H9 (cell line): ENCODE results near the gene ABCC4. TPM values are rescaled to one million over a fixed set of nuclear protein-coding genes. Genes with fewer than 3 reads are reported as not detected.

Experiments
- DNase-seq: peaks from one replicate; pipeline ENCODE4 v3.0.0-alpha.2; 2017
- H2AFZ ChIP-seq: one replicate; pipeline ENCODE4 v1.6.1; 2013; ENCODE audit warnings: mild to moderate bottlenecking, low read length, control low read depth, moderate library complexity
- H2AK5ac ChIP-seq: 2 replicates; pipeline ENCODE4 v1.6.1; 2013; ENCODE audit warnings: low read length, control low read depth, mixed read lengths; ENCODE audit not compliant: insufficient read length
- H2BK120ac ChIP-seq: one replicate; pipeline ENCODE4 v1.6.1; 2013; ENCODE audit warnings: low read depth, mild to moderate bottlenecking, low read length, control low read depth, inconsistent platforms; ENCODE audit not compliant: poor library complexity, severe bottlenecking
- H2BK12ac ChIP-seq: 2 replicates; pipeline ENCODE4 v1.6.1; 2013; ENCODE audit warnings: low read length, control low read depth, mixed read lengths, low read depth; ENCODE audit not compliant: insufficient read length
- H2BK15ac ChIP-seq: 2 replicates; pipeline ENCODE4 v1.6.1; 2013; ENCODE audit warnings: low read depth, low read length, control low read depth
- H2BK20ac ChIP-seq: one replicate; pipeline ENCODE4 v1.6.1; 2013; ENCODE audit warnings: low read depth, mild to moderate bottlenecking, low read length, control low read depth, inconsistent platforms; ENCODE audit not compliant: poor library complexity, severe bottlenecking
- H2BK5ac ChIP-seq: 2 replicates; pipeline ENCODE4 v1.6.1; 2013; ENCODE audit warnings: low read length, control low read depth, mixed read lengths; ENCODE audit not compliant: insufficient read length
- H3K14ac ChIP-seq: 2 replicates; pipeline ENCODE4 v1.6.1; 2013; ENCODE audit warnings: low read length, control low read depth; ENCODE audit not compliant: insufficient read depth
- H3K18ac ChIP-seq: 2 replicates; pipeline ENCODE4 v1.6.1; 2013; ENCODE audit warnings: low read depth, mild to moderate bottlenecking, mixed read lengths, low read length, control low read depth; ENCODE audit not compliant: insufficient read length
- H3K23ac ChIP-seq: 2 replicates; pipeline ENCODE4 v1.6.1; 2013; ENCODE audit warnings: low read length, control low read depth, mixed read lengths, low read depth; ENCODE audit not compliant: insufficient read length
- H3K23me2 ChIP-seq: 2 replicates; pipeline ENCODE4 v1.6.1; 2013; ENCODE audit warnings: low read depth, mild to moderate bottlenecking, mixed read lengths, low read length, control low read depth; ENCODE audit not compliant: insufficient read length, poor library complexity, severe bottlenecking
- H3K27ac ChIP-seq: 2 replicates; pipeline ENCODE4 v1.5.1; 2013; ENCODE audit warnings: low read length, control low read depth, mixed read lengths, low read depth; ENCODE audit not compliant: insufficient read length
- H3K27me3 ChIP-seq: 2 replicates; pipeline ENCODE4 v1.6.1; 2013; ENCODE audit warnings: low read length, control low read depth, inconsistent platforms; ENCODE audit not compliant: insufficient read depth
- H3K4ac ChIP-seq: 2 replicates; pipeline ENCODE4 v1.6.1; 2013; ENCODE audit warnings: low read depth, mild to moderate bottlenecking, control low read depth, inconsistent platforms, low read length, moderate library complexity
- H3K4me1 ChIP-seq: 2 replicates; pipeline ENCODE4 v1.6.1; 2013; ENCODE audit warnings: low read length, control low read depth, inconsistent platforms; ENCODE audit not compliant: insufficient read depth
- H3K4me2 ChIP-seq: 2 replicates; pipeline ENCODE4 v1.6.1; 2013; ENCODE audit warnings: low read length, control low read depth, mixed read lengths; ENCODE audit not compliant: insufficient read length, insufficient read depth
- H3K56ac ChIP-seq: 2 replicates; pipeline ENCODE4 v1.6.1; 2013; ENCODE audit warnings: low read depth, mild to moderate bottlenecking, mixed read lengths, low read length, control low read depth; ENCODE audit not compliant: insufficient read length
- H3K79me1 ChIP-seq: 2 replicates; pipeline ENCODE4 v1.6.1; 2013; ENCODE audit warnings: low read depth, mild to moderate bottlenecking, moderate library complexity, low read length, control low read depth, inconsistent platforms; ENCODE audit not compliant: insufficient read depth, poor library complexity, severe bottlenecking
- H3K79me2 ChIP-seq: 2 replicates; pipeline ENCODE4 v1.6.1; 2013; ENCODE audit warnings: low read length, control low read depth, inconsistent platforms; ENCODE audit not compliant: insufficient read depth
- H3K9ac ChIP-seq: 2 replicates; pipeline ENCODE4 v1.6.1; 2013; ENCODE audit warnings: low read length, control low read depth, mixed read lengths; ENCODE audit not compliant: insufficient read length; ENCODE audit errors: extremely low read depth
- H3K9me3 ChIP-seq: one replicate; pipeline ENCODE4 v1.6.1; 2013; ENCODE audit warnings: low read depth, low read length, inconsistent platforms; ENCODE audit not compliant: control insufficient read depth
- H3T11ph ChIP-seq: one replicate; pipeline ENCODE4 v1.6.1; 2013; ENCODE audit warnings: mild to moderate bottlenecking, low read length, control low read depth, inconsistent platforms
- H4K20me1 ChIP-seq: one replicate; pipeline ENCODE4 v1.6.1; 2013; ENCODE audit not compliant: control insufficient read depth, insufficient read length, insufficient read depth
- H4K5ac ChIP-seq: 2 replicates; pipeline ENCODE4 v1.6.1; 2013; ENCODE audit warnings: low read depth, mild to moderate bottlenecking, mixed read lengths, low read length, control low read depth; ENCODE audit not compliant: insufficient read length
- H4K8ac ChIP-seq: replicated peaks from 2 replicates; pipeline ENCODE4 v1.6.1; 2013; ENCODE audit warnings: low read length, control low read depth, mixed read lengths, low read depth; ENCODE audit not compliant: insufficient read length
- H4K91ac ChIP-seq: 2 replicates; pipeline ENCODE4 v1.6.1; 2013; ENCODE audit warnings: low read depth, mild to moderate bottlenecking, moderate library complexity, mixed read lengths, low read length, control low read depth; ENCODE audit not compliant: insufficient read length
- H3K27ac Mint-ChIP-seq, 3 experiments: 2 replicates in 2 of 3; 3 replicates in 1 of 3; pipeline ENCODE4 v1.8.0; 2020 to 2021; ENCODE audit warnings: mixed read lengths in 3 of 3, mild to moderate bottlenecking in 1 of 3, moderate library complexity in 1 of 3
- H3K27me3 Mint-ChIP-seq: 2 replicates; pipeline ENCODE4 v1.8.0; 2021; ENCODE audit warnings: low read depth, mild to moderate bottlenecking, moderate library complexity, mixed read lengths
- H3K36me3 Mint-ChIP-seq, 3 experiments: 2 replicates in 2 of 3; 3 replicates in 1 of 3; pipeline ENCODE4 v1.8.0; 2020 to 2021; ENCODE audit warnings: low read depth in 3 of 3, mixed read lengths in 3 of 3; ENCODE audit not compliant: insufficient read depth in 1 of 3
- H3K4me1 Mint-ChIP-seq, 2 experiments: 2 replicates each; pipeline ENCODE4 v1.8.0; 2020; ENCODE audit warnings: mixed read lengths in 2 of 2
- H3K4me3 Mint-ChIP-seq, 2 experiments: 2 replicates in 1 of 2; 3 replicates in 1 of 2; pipeline ENCODE4 v1.8.0; 2020 to 2021; ENCODE audit warnings: mild to moderate bottlenecking in 2 of 2, mixed read lengths in 2 of 2, moderate library complexity in 1 of 2
- H3K9me3 Mint-ChIP-seq, 2 experiments: 2 replicates in 1 of 2; 3 replicates in 1 of 2; pipeline ENCODE4 v1.8.0; 2020; ENCODE audit warnings: mild to moderate bottlenecking in 2 of 2, mixed read lengths in 2 of 2, moderate library complexity in 1 of 2
- WGBS: extraction: QIAGEN DNeasy Blood & Tissue Kit; methylation state at CpG from one replicate; pipeline ENCODE4 v1.1.7; 2013; ENCODE audit warnings: missing lambda C conversion rate, low lambda C conversion rate, mixed read lengths; ENCODE audit not compliant: insufficient read length; ENCODE audit errors: extremely low coverage; 5-methylcytosine and 5-hydroxymethylcytosine counted together
- total RNA-seq: library from RNA; stranded (reverse); gene quantifications from 2 replicates; pipeline ENCODE4 v1.2.1, GENCODE V29; 2021
- TF ChIP-seq, protein P1 (sequence below): fragments of 200-600 bp; sonication (generic); conservative IDR thresholded peaks from 3 replicates; pipeline ENCODE4 v1.8.0; 2021; ENCODE audit warnings: antibody characterized with exemption, mild to moderate bottlenecking

Gene ABCC4
- total RNA-seq, 1 experiment from 2014 or later, result 5.9 TPM

DNA sequence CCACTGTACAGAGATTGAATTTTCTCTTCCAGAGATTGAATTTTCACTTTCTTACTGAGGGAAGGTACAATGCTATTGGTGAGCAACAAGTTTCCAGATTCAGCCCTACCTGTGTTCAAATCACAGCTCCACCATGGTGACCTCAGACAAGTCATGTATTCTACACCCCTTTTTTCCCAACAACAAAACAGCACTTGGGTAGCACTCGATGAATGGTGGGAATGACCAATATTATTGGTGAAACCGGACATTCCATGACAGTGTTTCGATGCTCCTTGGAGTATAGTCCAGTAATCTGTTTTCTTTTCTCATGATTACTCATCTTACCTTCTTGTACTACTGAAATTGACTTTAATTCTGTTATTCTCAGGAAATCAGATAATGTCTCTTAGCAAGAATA, 322.7 kb downstream of the ABCC4 start:
- Histone ChIP-seq H3K9ac (no peak overlapping the region), H3K23me2 (no peaks in the 10 kb centered on the region), H3K79me2 (no peaks in the 10 kb centered on the region), H2BK12ac (no peak overlapping the region), H3K4ac (no peak overlapping the region), H4K20me1 (no peaks in the 10 kb centered on the region), H2BK15ac (no peak overlapping the region), H2BK20ac (no peak overlapping the region), H3K4me1 (peaks cover 3% of the 10 kb centered on the region; the same call in 1 of the 2 replicates), H3K27me3 (no peaks in the 10 kb centered on the region), H3K23ac (no peak overlapping the region), H3K18ac (no peak overlapping the region), H3K4me2 (no peak overlapping the region), H4K91ac (no peak overlapping the region), H3T11ph (no peak overlapping the region), H2BK120ac (no peak overlapping the region), H3K56ac (no peak overlapping the region), H2BK5ac (no peak overlapping the region), H3K79me1 (no peaks in the 10 kb centered on the region), H2AK5ac (no peak overlapping the region), H4K8ac (no peak overlapping the region), H2AFZ (no peak overlapping the region), H3K14ac (no peak overlapping the region), H4K5ac (no peak overlapping the region), H3K9me3 (no peaks in the 10 kb centered on the region), H3K27ac (no peak overlapping the region)
- no peak overlapping the region for H3K27ac Mint-ChIP-seq
- TF ChIP-seq, protein P1, sequence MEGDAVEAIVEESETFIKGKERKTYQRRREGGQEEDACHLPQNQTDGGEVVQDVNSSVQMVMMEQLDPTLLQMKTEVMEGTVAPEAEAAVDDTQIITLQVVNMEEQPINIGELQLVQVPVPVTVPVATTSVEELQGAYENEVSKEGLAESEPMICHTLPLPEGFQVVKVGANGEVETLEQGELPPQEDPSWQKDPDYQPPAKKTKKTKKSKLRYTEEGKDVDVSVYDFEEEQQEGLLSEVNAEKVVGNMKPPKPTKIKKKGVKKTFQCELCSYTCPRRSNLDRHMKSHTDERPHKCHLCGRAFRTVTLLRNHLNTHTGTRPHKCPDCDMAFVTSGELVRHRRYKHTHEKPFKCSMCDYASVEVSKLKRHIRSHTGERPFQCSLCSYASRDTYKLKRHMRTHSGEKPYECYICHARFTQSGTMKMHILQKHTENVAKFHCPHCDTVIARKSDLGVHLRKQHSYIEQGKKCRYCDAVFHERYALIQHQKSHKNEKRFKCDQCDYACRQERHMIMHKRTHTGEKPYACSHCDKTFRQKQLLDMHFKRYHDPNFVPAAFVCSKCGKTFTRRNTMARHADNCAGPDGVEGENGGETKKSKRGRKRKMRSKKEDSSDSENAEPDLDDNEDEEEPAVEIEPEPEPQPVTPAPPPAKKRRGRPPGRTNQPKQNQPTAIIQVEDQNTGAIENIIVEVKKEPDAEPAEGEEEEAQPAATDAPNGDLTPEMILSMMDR, result no peak
- no peak for DNase-seq
- H3K4me3 Mint-ChIP-seq, result no peak overlapping the region
- H3K27me3 Mint-ChIP-seq, result no peaks in the 10 kb centered on the region
- WGBS, result no CpG with 5 or more reads among the region's 3 CpGs
- H3K9me3 Mint-ChIP-seq, result peaks cover 5 to 8% of the 10 kb centered on the region in 2 experiments; a peak in 3 of 5 replicates
- H3K36me3 Mint-ChIP-seq, result peaks cover 0 to 14% (median 4%) of the 10 kb centered on the region in 3 experiments; a peak in 4 of 7 replicates
- peaks cover 3 to 4% of the 10 kb centered on the region in 2 experiments for H3K4me1 Mint-ChIP-seq
